ENCODE data around the gene CYB561D2. TPM values are rescaled to one million over a fixed set of nuclear protein-coding genes. Genes with fewer than 3 reads are reported as not detected.

Gene CYB561D2
- polyA plus RNA-seq, 1 donor from 2014 or later: 21.2 TPM

DNA sequence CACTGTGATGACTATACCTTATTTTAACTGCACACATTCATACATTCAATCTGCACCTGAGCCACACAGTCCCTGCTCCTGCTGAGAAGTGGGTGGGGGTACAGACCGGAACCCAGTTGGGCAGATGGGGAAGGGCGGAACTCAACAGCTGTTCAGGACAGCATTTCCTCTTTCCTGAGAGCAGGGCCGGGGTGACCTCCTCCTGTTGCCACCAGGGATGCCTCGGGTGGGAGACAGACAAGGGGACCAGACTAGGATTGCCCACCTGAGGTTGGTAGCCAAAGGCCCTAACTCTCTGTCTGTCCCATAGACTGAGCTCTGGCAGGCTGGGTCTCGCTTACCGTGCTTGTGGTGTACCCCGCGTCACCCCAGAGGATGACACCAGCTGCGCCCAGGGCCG is 32.0 kb upstream of the CYB561D2 start:
- no peaks in the 10 kb centered on the region for H4K20me1 ChIP-seq (ENCODE audit: insufficient read depth)
- H3K9me2 ChIP-seq (ENCODE audit: insufficient read depth, low read length): no peaks in the 10 kb centered on the region
- H3K4me2 ChIP-seq (ENCODE audit: low read length): no peak overlapping the region
- no peaks in the 10 kb centered on the region for H3K27me3 ChIP-seq (ENCODE audit: insufficient read depth, low read depth, low read length)
- H3K36me3 ChIP-seq (ENCODE audit: insufficient read depth, low read length): no peaks in the 10 kb centered on the region
- H3K27ac ChIP-seq (ENCODE audit: low read length): no peak overlapping the region
- H3K9me3 ChIP-seq (ENCODE audit: low read length): no peaks in the 10 kb centered on the region
- H3F3A ChIP-seq (ENCODE audit: insufficient read depth, low read length, poor library complexity, severe bottlenecking): no peaks in the 10 kb centered on the region
- TF ChIP-seq TAF1 (IDR thresholded peaks at IDR 0.05; ENCODE audit: low read depth): no peak
- TF ChIP-seq, protein P1, sequence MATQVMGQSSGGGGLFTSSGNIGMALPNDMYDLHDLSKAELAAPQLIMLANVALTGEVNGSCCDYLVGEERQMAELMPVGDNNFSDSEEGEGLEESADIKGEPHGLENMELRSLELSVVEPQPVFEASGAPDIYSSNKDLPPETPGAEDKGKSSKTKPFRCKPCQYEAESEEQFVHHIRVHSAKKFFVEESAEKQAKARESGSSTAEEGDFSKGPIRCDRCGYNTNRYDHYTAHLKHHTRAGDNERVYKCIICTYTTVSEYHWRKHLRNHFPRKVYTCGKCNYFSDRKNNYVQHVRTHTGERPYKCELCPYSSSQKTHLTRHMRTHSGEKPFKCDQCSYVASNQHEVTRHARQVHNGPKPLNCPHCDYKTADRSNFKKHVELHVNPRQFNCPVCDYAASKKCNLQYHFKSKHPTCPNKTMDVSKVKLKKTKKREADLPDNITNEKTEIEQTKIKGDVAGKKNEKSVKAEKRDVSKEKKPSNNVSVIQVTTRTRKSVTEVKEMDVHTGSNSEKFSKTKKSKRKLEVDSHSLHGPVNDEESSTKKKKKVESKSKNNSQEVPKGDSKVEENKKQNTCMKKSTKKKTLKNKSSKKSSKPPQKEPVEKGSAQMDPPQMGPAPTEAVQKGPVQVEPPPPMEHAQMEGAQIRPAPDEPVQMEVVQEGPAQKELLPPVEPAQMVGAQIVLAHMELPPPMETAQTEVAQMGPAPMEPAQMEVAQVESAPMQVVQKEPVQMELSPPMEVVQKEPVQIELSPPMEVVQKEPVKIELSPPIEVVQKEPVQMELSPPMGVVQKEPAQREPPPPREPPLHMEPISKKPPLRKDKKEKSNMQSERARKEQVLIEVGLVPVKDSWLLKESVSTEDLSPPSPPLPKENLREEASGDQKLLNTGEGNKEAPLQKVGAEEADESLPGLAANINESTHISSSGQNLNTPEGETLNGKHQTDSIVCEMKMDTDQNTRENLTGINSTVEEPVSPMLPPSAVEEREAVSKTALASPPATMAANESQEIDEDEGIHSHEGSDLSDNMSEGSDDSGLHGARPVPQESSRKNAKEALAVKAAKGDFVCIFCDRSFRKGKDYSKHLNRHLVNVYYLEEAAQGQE (IDR thresholded peaks at IDR 0.05; ENCODE audit: borderline replicate concordance): no peak
- TF ChIP-seq SMC3 (conservative IDR thresholded peaks at IDR 0.05; ENCODE audit: poor library complexity): no peak
- no peak for TF ChIP-seq EZH2 (IDR thresholded peaks at IDR 0.05; ENCODE audit: borderline replicate concordance, insufficient read depth, low read length, poor library complexity, severe bottlenecking)
- TF ChIP-seq RAD21 (conservative IDR thresholded peaks at IDR 0.05): no peak
- no peak for TF ChIP-seq MXI1 (conservative IDR thresholded peaks at IDR 0.05; ENCODE audit: poor library complexity, severe bottlenecking)
- TF ChIP-seq, protein P2, sequence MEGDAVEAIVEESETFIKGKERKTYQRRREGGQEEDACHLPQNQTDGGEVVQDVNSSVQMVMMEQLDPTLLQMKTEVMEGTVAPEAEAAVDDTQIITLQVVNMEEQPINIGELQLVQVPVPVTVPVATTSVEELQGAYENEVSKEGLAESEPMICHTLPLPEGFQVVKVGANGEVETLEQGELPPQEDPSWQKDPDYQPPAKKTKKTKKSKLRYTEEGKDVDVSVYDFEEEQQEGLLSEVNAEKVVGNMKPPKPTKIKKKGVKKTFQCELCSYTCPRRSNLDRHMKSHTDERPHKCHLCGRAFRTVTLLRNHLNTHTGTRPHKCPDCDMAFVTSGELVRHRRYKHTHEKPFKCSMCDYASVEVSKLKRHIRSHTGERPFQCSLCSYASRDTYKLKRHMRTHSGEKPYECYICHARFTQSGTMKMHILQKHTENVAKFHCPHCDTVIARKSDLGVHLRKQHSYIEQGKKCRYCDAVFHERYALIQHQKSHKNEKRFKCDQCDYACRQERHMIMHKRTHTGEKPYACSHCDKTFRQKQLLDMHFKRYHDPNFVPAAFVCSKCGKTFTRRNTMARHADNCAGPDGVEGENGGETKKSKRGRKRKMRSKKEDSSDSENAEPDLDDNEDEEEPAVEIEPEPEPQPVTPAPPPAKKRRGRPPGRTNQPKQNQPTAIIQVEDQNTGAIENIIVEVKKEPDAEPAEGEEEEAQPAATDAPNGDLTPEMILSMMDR (IDR thresholded peaks at IDR 0.05; ENCODE audit: poor library complexity, severe bottlenecking): no peak
- TF ChIP-seq POLR2AphosphoS5 (IDR thresholded peaks at IDR 0.05): no peak
- TF ChIP-seq EP300 (conservative IDR thresholded peaks at IDR 0.05; ENCODE audit: poor library complexity, severe bottlenecking): no peak
- H2AFZ ChIP-seq (ENCODE audit: low read depth, low read length): no peak overlapping the region
- H3K79me2 ChIP-seq (replicated peaks; ENCODE audit: insufficient read depth, low read length): peaks cover 23% of the 10 kb centered on the region
- peak overlapping the region; percentile 93 for H3K4me3 ChIP-seq (ENCODE audit: low read length)
- no peak overlapping the region for H3K9ac ChIP-seq (ENCODE audit: low read length)

DNA sequence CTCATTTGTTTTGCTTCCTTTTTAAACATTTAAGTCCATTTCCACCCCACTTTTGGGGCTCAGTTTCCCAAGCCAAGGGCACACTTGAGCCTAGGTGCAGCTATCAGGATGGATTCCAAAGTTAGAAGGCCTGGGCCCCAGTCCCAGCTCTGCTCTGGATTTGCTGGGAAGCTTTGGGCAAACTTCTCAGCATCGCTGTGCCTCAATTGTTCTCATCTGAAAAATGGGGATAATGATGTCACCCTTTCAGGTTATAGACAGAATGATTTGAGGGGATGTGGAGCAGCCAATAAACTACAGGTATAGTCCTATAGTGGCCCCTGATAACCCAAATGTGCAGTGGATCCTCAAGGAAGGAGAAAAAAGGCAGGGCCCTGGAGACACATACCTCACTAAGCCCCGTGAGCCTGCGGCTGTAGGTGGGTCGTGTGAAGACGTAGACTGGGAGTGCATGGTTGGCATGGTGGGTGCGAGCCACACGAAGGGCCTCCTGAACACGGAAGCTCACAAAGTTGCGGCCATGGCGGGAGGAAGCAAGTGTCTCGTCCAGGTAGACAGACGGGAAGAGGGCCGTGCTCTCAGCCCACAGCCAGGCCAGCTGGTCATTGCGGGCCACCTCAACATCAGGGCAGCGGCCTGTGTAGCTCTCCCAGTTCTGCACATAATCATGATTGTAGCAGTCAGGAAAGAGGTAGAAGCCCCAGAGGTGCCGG is 31.3 kb upstream of the CYB561D2 start:
- Histone ChIP-seq H3K9me2 (ENCODE audit: insufficient read depth, low read length) (no peaks in the 10 kb centered on the region), H3K36me3 (ENCODE audit: insufficient read depth, low read length) (no peaks in the 10 kb centered on the region), H4K20me1 (ENCODE audit: insufficient read depth) (no peaks in the 10 kb centered on the region), H3K27me3 (ENCODE audit: insufficient read depth, low read depth, low read length) (no peaks in the 10 kb centered on the region), H3F3A (ENCODE audit: insufficient read depth, low read length, poor library complexity, severe bottlenecking) (no peaks in the 10 kb centered on the region), H2AFZ (ENCODE audit: low read depth, low read length) (no peak overlapping the region), H3K79me2 (replicated peaks; ENCODE audit: insufficient read depth, low read length) (peaks cover 23% of the 10 kb centered on the region), H3K4me3 (ENCODE audit: low read length) (peak overlapping the region; percentile 93), H3K9ac (ENCODE audit: low read length) (no peak overlapping the region), H3K27ac (ENCODE audit: low read length) (no peak overlapping the region), H3K9me3 (ENCODE audit: low read length) (no peaks in the 10 kb centered on the region), H3K4me2 (ENCODE audit: low read length) (no peak overlapping the region)
- TF ChIP-seq POLR2AphosphoS5 (IDR thresholded peaks at IDR 0.05) (no peak), TAF1 (IDR thresholded peaks at IDR 0.05; ENCODE audit: low read depth) (no peak), MXI1 (conservative IDR thresholded peaks at IDR 0.05; ENCODE audit: poor library complexity, severe bottlenecking) (no peak), SMC3 (conservative IDR thresholded peaks at IDR 0.05; ENCODE audit: poor library complexity) (no peak), RAD21 (conservative IDR thresholded peaks at IDR 0.05) (no peak), EP300 (conservative IDR thresholded peaks at IDR 0.05; ENCODE audit: poor library complexity, severe bottlenecking) (no peak)
- TF ChIP-seq, protein P1 (IDR thresholded peaks at IDR 0.05; ENCODE audit: borderline replicate concordance): no peak
- TF ChIP-seq, protein P2 (IDR thresholded peaks at IDR 0.05; ENCODE audit: poor library complexity, severe bottlenecking): no peak

Data from neural cell (in vitro differentiated cells).